ENCODE data around the gene KIF2A.

DNA sequence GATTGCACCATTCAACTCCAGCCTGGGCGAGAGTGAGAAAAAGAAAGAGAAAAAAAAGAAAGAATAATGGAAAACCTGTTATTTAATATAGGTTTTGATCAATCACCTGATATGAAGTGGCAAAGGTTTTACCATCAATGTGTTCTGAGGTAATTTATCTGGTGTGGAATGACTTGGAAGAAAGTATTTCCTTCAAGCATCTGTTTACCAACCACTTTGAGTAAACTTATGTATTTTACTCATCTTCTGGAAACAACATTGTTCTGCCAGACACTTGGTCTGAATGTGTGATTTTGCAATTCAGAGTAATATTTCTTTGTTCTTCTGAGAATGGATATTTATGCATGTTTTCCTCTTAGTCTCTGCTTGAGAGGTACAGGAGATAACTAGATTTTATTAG lies 24.3 kb downstream of the KIF2A start:
- TF ChIP-seq, protein P1, sequence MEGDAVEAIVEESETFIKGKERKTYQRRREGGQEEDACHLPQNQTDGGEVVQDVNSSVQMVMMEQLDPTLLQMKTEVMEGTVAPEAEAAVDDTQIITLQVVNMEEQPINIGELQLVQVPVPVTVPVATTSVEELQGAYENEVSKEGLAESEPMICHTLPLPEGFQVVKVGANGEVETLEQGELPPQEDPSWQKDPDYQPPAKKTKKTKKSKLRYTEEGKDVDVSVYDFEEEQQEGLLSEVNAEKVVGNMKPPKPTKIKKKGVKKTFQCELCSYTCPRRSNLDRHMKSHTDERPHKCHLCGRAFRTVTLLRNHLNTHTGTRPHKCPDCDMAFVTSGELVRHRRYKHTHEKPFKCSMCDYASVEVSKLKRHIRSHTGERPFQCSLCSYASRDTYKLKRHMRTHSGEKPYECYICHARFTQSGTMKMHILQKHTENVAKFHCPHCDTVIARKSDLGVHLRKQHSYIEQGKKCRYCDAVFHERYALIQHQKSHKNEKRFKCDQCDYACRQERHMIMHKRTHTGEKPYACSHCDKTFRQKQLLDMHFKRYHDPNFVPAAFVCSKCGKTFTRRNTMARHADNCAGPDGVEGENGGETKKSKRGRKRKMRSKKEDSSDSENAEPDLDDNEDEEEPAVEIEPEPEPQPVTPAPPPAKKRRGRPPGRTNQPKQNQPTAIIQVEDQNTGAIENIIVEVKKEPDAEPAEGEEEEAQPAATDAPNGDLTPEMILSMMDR (IDR thresholded peaks at IDR 0.05; ENCODE audit: low read depth, low read length): no peak
- TF ChIP-seq POLR2A (IDR thresholded peaks at IDR 0.05; ENCODE audit: extremely low read depth, insufficient read length): no peak
- no peak for TF ChIP-seq MYC (IDR thresholded peaks at IDR 0.05; ENCODE audit: low read depth, low read length)
- TF ChIP-seq, protein P2, sequence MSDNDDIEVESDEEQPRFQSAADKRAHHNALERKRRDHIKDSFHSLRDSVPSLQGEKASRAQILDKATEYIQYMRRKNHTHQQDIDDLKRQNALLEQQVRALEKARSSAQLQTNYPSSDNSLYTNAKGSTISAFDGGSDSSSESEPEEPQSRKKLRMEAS (IDR thresholded peaks at IDR 0.05; ENCODE audit: low read depth, low read length): no peak
